ENCODE measurements around the gene METTL24. TPM values are rescaled to one million over a fixed set of nuclear protein-coding genes. Genes with fewer than 3 reads are reported as not detected.

The METTL24 gene
- total RNA-seq, 1 experiment from 2014 or later = 0.61 TPM

DNA sequence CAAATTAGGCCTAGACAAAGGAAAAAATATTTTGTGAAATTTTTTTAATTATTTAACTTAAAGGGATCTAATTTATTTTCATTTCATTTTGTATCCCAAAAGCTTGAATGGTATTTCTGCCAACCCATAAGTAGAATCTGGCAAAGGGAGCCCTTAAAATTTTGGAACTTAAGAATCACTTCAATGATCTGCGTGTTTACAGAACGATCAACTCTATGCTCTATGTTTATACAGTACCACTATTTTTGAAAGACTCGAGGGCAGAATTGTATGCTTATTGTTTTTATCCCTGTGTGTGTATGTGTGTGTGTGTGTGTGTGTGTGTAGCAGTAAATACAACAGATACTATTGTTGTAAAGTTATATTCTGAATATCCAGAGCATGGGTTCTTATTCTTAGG is 39.2 kb downstream of the METTL24 start:
- no peak overlapping the region for H3K4me3 Mint-ChIP-seq
- Histone ChIP-seq H3K4ac (ENCODE audit: low read depth, low read length) (no peak overlapping the region), H4K20me1 (ENCODE audit: control insufficient read depth, insufficient read depth, insufficient read length) (no peaks in the 10 kb centered on the region), H3K56ac (ENCODE audit: insufficient read length, low read depth, low read length) (no peak overlapping the region), H4K5ac (ENCODE audit: insufficient read length, low read depth, low read length) (no peak overlapping the region), H3K27ac (ENCODE audit: insufficient read length, low read depth, low read length) (no peak overlapping the region), H2BK15ac (ENCODE audit: low read depth, low read length) (no peak overlapping the region), H3K27me3 (ENCODE audit: insufficient read depth, low read length) (no peaks in the 10 kb centered on the region), H2AK5ac (ENCODE audit: insufficient read length, low read length) (no peak overlapping the region), H3K23me2 (ENCODE audit: insufficient read length, low read depth, low read length, poor library complexity, severe bottlenecking) (no peaks in the 10 kb centered on the region), H2BK120ac (ENCODE audit: low read depth, low read length, poor library complexity, severe bottlenecking) (no peak overlapping the region), H3K23ac (ENCODE audit: insufficient read length, low read depth, low read length) (no peak overlapping the region), H3K18ac (ENCODE audit: insufficient read length, low read depth, low read length) (no peak overlapping the region), H4K8ac (replicated peaks; ENCODE audit: insufficient read length, low read depth, low read length) (no peak overlapping the region), H3K9ac (ENCODE audit: extremely low read depth, insufficient read length, low read length) (no peak overlapping the region), H3K14ac (ENCODE audit: insufficient read depth, low read length) (no peak overlapping the region), H2BK5ac (ENCODE audit: insufficient read length, low read length) (no peak overlapping the region), H3K79me2 (ENCODE audit: insufficient read depth, low read length) (no peaks in the 10 kb centered on the region), H2BK12ac (ENCODE audit: insufficient read length, low read depth, low read length) (no peak overlapping the region), H3K9me3 (ENCODE audit: control insufficient read depth, low read depth, low read length) (no peaks in the 10 kb centered on the region), H2BK20ac (ENCODE audit: low read depth, low read length, poor library complexity, severe bottlenecking) (no peak overlapping the region), H4K91ac (ENCODE audit: insufficient read length, low read depth, low read length) (no peak overlapping the region), H3K4me1 (ENCODE audit: insufficient read depth, low read length) (no peaks in the 10 kb centered on the region; the same call in 1 of the 2 replicates), H3T11ph (ENCODE audit: low read length) (no peak overlapping the region), H3K4me2 (ENCODE audit: insufficient read depth, insufficient read length, low read length) (no peak overlapping the region), H3K79me1 (ENCODE audit: insufficient read depth, low read depth, low read length, poor library complexity, severe bottlenecking) (no peaks in the 10 kb centered on the region), H2AFZ (ENCODE audit: low read length) (no peak overlapping the region)
- peaks cover 8% of the 10 kb centered on the region for H3K27me3 Mint-ChIP-seq (ENCODE audit: low read depth)
- TF ChIP-seq, protein P1, sequence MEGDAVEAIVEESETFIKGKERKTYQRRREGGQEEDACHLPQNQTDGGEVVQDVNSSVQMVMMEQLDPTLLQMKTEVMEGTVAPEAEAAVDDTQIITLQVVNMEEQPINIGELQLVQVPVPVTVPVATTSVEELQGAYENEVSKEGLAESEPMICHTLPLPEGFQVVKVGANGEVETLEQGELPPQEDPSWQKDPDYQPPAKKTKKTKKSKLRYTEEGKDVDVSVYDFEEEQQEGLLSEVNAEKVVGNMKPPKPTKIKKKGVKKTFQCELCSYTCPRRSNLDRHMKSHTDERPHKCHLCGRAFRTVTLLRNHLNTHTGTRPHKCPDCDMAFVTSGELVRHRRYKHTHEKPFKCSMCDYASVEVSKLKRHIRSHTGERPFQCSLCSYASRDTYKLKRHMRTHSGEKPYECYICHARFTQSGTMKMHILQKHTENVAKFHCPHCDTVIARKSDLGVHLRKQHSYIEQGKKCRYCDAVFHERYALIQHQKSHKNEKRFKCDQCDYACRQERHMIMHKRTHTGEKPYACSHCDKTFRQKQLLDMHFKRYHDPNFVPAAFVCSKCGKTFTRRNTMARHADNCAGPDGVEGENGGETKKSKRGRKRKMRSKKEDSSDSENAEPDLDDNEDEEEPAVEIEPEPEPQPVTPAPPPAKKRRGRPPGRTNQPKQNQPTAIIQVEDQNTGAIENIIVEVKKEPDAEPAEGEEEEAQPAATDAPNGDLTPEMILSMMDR (conservative IDR thresholded peaks at IDR 0.05) = no peak
- no peak overlapping the region for H3K27ac Mint-ChIP-seq
- WGBS (ENCODE audit: extremely low coverage, insufficient read length, low lambda C conversion rate) = no CpG with 5 or more reads among the region's 3 CpGs
- peaks cover 31 to 32% of the 10 kb centered on the region in 2 experiments for H3K4me1 Mint-ChIP-seq
- no peak for DNase-seq
- H3K36me3 Mint-ChIP-seq (ENCODE audit: insufficient read depth in 1 of 3, low read depth in 3 of 3) = no peaks in the 10 kb centered on the region
- H3K9me3 Mint-ChIP-seq = no peaks in the 10 kb centered on the region; a peak in 1 of 5 replicates

All from H9 (cell line).